ENCODE data around the gene SMCP. TPM values are rescaled to one million over a fixed set of nuclear protein-coding genes. Genes with fewer than 3 reads are reported as not detected.

The SMCP gene
- total and polyA plus RNA-seq, 2 experiments from 2014 or later: not detected

DNA sequence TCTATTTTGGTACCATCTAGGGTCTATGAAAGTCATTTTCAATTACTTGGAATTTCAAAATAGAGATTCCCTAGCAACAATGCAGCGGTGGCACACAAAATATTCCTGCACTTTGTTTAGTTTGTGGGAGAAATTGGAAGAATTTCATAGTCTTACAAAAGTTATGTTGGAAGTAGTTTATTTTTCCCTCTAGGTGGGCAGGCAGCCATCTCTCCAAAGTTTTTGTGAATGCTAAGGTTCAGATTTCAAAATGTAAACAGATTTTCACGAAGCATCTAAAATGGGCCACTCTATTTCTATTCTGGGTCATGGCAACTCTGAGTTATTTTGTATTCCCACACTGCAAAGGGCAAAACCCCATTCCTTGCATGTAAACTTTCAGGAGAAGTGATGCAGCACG lies 8.0 kb downstream of the SMCP start:
- ATAC-seq: no peak
- Mint-ChIP-seq H3K27ac (no peak overlapping the region), H3K27me3 (ENCODE audit: insufficient read depth, low read depth, poor library complexity) (no peaks in the 10 kb centered on the region), H3K36me3 (ENCODE audit: low read depth) (no peaks in the 10 kb centered on the region), H3K4me3 (no peak overlapping the region), H3K4me1 (no peaks in the 10 kb centered on the region; the same call in 2 of the 3 replicates), H3K9me3 (peaks cover 2% of the 10 kb centered on the region; the same call in 1 of the 3 replicates)
- no peak overlapping the region for H3K27ac ChIP-seq (ENCODE audit: low read depth)
- peaks cover 8% of the 10 kb centered on the region; the same call in 1 of the 2 replicates for H3K9me2 ChIP-seq (ENCODE audit: insufficient read depth)
- H3K4me2 ChIP-seq: no peak overlapping the region
- TF ChIP-seq CREB1 (CRISPR knock-in tag; IDR thresholded peaks at IDR 0.05; ENCODE audit: low read depth): no peak
- no peak for TF ChIP-seq EZH2 (IDR thresholded peaks at IDR 0.05; ENCODE audit: low read depth, unreplicated experiment)
- TF ChIP-seq, protein P1, sequence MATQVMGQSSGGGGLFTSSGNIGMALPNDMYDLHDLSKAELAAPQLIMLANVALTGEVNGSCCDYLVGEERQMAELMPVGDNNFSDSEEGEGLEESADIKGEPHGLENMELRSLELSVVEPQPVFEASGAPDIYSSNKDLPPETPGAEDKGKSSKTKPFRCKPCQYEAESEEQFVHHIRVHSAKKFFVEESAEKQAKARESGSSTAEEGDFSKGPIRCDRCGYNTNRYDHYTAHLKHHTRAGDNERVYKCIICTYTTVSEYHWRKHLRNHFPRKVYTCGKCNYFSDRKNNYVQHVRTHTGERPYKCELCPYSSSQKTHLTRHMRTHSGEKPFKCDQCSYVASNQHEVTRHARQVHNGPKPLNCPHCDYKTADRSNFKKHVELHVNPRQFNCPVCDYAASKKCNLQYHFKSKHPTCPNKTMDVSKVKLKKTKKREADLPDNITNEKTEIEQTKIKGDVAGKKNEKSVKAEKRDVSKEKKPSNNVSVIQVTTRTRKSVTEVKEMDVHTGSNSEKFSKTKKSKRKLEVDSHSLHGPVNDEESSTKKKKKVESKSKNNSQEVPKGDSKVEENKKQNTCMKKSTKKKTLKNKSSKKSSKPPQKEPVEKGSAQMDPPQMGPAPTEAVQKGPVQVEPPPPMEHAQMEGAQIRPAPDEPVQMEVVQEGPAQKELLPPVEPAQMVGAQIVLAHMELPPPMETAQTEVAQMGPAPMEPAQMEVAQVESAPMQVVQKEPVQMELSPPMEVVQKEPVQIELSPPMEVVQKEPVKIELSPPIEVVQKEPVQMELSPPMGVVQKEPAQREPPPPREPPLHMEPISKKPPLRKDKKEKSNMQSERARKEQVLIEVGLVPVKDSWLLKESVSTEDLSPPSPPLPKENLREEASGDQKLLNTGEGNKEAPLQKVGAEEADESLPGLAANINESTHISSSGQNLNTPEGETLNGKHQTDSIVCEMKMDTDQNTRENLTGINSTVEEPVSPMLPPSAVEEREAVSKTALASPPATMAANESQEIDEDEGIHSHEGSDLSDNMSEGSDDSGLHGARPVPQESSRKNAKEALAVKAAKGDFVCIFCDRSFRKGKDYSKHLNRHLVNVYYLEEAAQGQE (IDR thresholded peaks at IDR 0.05; ENCODE audit: unreplicated experiment): no peak
- TF ChIP-seq, protein P2, sequence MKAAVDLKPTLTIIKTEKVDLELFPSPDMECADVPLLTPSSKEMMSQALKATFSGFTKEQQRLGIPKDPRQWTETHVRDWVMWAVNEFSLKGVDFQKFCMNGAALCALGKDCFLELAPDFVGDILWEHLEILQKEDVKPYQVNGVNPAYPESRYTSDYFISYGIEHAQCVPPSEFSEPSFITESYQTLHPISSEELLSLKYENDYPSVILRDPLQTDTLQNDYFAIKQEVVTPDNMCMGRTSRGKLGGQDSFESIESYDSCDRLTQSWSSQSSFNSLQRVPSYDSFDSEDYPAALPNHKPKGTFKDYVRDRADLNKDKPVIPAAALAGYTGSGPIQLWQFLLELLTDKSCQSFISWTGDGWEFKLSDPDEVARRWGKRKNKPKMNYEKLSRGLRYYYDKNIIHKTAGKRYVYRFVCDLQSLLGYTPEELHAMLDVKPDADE (IDR thresholded peaks at IDR 0.05): no peak
- TF ChIP-seq NANOG (IDR thresholded peaks at IDR 0.05; ENCODE audit: borderline replicate concordance): no peak
- no peak for TF ChIP-seq JUNB (IDR thresholded peaks at IDR 0.05; ENCODE audit: unreplicated experiment)
- TF ChIP-seq, protein P3, sequence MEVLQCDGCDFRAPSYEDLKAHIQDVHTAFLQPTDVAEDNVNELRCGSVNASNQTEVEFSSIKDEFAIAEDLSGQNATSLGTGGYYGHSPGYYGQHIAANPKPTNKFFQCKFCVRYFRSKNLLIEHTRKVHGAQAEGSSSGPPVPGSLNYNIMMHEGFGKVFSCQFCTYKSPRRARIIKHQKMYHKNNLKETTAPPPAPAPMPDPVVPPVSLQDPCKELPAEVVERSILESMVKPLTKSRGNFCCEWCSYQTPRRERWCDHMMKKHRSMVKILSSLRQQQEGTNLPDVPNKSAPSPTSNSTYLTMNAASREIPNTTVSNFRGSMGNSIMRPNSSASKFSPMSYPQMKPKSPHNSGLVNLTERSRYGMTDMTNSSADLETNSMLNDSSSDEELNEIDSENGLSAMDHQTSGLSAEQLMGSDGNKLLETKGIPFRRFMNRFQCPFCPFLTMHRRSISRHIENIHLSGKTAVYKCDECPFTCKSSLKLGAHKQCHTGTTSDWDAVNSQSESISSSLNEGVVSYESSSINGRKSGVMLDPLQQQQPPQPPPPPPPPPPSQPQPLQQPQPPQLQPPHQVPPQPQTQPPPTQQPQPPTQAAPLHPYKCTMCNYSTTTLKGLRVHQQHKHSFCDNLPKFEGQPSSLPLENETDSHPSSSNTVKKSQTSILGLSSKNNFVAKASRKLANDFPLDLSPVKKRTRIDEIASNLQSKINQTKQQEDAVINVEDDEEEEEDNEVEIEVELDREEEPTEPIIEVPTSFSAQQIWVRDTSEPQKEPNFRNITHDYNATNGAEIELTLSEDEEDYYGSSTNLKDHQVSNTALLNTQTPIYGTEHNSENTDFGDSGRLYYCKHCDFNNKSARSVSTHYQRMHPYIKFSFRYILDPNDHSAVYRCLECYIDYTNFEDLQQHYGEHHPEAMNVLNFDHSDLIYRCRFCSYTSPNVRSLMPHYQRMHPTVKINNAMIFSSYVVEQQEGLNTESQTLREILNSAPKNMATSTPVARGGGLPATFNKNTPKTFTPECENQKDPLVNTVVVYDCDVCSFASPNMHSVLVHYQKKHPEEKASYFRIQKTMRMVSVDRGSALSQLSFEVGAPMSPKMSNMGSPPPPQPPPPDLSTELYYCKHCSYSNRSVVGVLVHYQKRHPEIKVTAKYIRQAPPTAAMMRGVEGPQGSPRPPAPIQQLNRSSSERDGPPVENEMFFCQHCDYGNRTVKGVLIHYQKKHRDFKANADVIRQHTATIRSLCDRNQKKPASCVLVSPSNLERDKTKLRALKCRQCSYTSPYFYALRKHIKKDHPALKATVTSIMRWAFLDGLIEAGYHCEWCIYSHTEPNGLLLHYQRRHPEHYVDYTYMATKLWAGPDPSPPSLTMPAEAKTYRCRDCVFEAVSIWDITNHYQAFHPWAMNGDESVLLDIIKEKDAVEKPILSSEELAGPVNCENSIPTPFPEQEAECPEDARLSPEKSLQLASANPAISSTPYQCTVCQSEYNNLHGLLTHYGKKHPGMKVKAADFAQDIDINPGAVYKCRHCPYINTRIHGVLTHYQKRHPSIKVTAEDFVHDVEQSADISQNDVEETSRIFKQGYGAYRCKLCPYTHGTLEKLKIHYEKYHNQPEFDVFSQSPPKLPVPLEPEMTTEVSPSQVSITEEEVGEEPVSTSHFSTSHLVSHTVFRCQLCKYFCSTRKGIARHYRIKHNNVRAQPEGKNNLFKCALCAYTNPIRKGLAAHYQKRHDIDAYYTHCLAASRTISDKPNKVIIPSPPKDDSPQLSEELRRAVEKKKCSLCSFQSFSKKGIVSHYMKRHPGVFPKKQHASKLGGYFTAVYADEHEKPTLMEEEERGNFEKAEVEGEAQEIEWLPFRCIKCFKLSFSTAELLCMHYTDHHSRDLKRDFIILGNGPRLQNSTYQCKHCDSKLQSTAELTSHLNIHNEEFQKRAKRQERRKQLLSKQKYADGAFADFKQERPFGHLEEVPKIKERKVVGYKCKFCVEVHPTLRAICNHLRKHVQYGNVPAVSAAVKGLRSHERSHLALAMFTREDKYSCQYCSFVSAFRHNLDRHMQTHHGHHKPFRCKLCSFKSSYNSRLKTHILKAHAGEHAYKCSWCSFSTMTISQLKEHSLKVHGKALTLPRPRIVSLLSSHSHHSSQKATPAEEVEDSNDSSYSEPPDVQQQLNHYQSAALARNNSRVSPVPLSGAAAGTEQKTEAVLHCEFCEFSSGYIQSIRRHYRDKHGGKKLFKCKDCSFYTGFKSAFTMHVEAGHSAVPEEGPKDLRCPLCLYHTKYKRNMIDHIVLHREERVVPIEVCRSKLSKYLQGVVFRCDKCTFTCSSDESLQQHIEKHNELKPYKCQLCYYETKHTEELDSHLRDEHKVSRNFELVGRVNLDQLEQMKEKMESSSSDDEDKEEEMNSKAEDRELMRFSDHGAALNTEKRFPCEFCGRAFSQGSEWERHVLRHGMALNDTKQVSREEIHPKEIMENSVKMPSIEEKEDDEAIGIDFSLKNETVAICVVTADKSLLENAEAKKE (CRISPR knock-in tag; IDR thresholded peaks at IDR 0.05): no peak
- no peak for TF ChIP-seq EZH2phosphoT487 (IDR thresholded peaks at IDR 0.05; ENCODE audit: unreplicated experiment)
- no peak for TF ChIP-seq POLR2AphosphoS5 (IDR thresholded peaks at IDR 0.05; ENCODE audit: low read depth)
- TF ChIP-seq ZNF114 (CRISPR knock-in tag; IDR thresholded peaks at IDR 0.05): no peak
- no peak for TF ChIP-seq ZNF331 (CRISPR knock-in tag; IDR thresholded peaks at IDR 0.05; ENCODE audit: low read depth)
- no peak for TF ChIP-seq STAT1 (IDR thresholded peaks at IDR 0.05; ENCODE audit: unreplicated experiment)
- TF ChIP-seq, protein P4, sequence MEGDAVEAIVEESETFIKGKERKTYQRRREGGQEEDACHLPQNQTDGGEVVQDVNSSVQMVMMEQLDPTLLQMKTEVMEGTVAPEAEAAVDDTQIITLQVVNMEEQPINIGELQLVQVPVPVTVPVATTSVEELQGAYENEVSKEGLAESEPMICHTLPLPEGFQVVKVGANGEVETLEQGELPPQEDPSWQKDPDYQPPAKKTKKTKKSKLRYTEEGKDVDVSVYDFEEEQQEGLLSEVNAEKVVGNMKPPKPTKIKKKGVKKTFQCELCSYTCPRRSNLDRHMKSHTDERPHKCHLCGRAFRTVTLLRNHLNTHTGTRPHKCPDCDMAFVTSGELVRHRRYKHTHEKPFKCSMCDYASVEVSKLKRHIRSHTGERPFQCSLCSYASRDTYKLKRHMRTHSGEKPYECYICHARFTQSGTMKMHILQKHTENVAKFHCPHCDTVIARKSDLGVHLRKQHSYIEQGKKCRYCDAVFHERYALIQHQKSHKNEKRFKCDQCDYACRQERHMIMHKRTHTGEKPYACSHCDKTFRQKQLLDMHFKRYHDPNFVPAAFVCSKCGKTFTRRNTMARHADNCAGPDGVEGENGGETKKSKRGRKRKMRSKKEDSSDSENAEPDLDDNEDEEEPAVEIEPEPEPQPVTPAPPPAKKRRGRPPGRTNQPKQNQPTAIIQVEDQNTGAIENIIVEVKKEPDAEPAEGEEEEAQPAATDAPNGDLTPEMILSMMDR (conservative IDR thresholded peaks at IDR 0.05; ENCODE audit: low read depth in 2 of 2): no peak
- H2AFZ ChIP-seq: no peak overlapping the region
- DNase-seq (ENCODE audit: low spot score): no peak
- H3K79me2 ChIP-seq (replicated peaks; ENCODE audit: insufficient read depth): no peaks in the 10 kb centered on the region
- no peaks in the 10 kb centered on the region for H3F3A ChIP-seq (replicated peaks; ENCODE audit: low read depth)
- H3K36me3 ChIP-seq (ENCODE audit: insufficient read depth): no peaks in the 10 kb centered on the region
- no peaks in the 10 kb centered on the region for H3K4me1 ChIP-seq (ENCODE audit: insufficient read depth)
- no peaks in the 10 kb centered on the region for H3K27me3 ChIP-seq (ENCODE audit: insufficient read depth)
- no peaks in the 10 kb centered on the region for H4K20me1 ChIP-seq (replicated peaks; ENCODE audit: insufficient read depth)
- no peak overlapping the region for H3K4me3 ChIP-seq
